SK-N-SH treated with all-trans-retinoic acid at 6 μM for 48 hours (cell line): Measurements from ENCODE around the gene INTS6L.

Experiments
- ATAC-seq: fragments of 200-7000 bp; cut with Tn5 transposase; 3 replicates; pipeline ENCODE4 v1.9.1; 2020; ENCODE audit warnings: mild to moderate bottlenecking, moderate library complexity
- BACH2 ChIP-seq: fragments of 250-450 bp; sonication (Bioruptor Pico); IDR thresholded peaks from 2 replicates; pipeline ENCODE4 v1.9.0; 2021; ENCODE audit warnings: mild to moderate bottlenecking, borderline replicate concordance
- CREB5 ChIP-seq: fragments of 250-450 bp; sonication (Bioruptor Pico); IDR thresholded peaks from 2 replicates; pipeline ENCODE4 v1.5.1; 2020; ENCODE audit warnings: low read depth, mild to moderate bottlenecking, moderate library complexity
- CSDC2 ChIP-seq: fragments of 250-450 bp; sonication (Bioruptor Pico); IDR thresholded peaks from 2 replicates; pipeline ENCODE4 v1.5.0; 2020; ENCODE audit warnings: mild to moderate bottlenecking, moderate library complexity
- CSRNP3 ChIP-seq: fragments of 250-450 bp; sonication (Bioruptor Pico); IDR thresholded peaks from 2 replicates; pipeline ENCODE4 v1.5.1; 2021; ENCODE audit warnings: mild to moderate bottlenecking, moderate library complexity
- ESRRG ChIP-seq: fragments of 250-450 bp; sonication (Bioruptor Pico); IDR thresholded peaks from 2 replicates; pipeline ENCODE4 v1.6.1; 2021; ENCODE audit warnings: mild to moderate bottlenecking
- GLIS3 ChIP-seq: fragments of 250-450 bp; sonication (Bioruptor Pico); IDR thresholded peaks from 2 replicates; pipeline ENCODE4 v1.5.0; 2020; ENCODE audit warnings: mild to moderate bottlenecking, moderate library complexity
- OSR1 ChIP-seq: fragments of 250-450 bp; sonication (Bioruptor Pico); IDR thresholded peaks from 2 replicates; pipeline ENCODE4 v1.8.0; 2022; ENCODE audit warnings: moderate library complexity, mild to moderate bottlenecking, inconsistent platforms
- PATZ1 ChIP-seq: fragments of 250-450 bp; sonication (Bioruptor Pico); IDR thresholded peaks from 2 replicates; pipeline ENCODE4 v1.8.0; 2020; ENCODE audit warnings: mild to moderate bottlenecking, moderate library complexity, borderline replicate concordance
- POU6F1 ChIP-seq: fragments of 250-450 bp; sonication (Bioruptor Pico); IDR thresholded peaks from 2 replicates; pipeline ENCODE4 v1.8.0; 2021; ENCODE audit warnings: low read depth, mild to moderate bottlenecking, moderate library complexity, borderline replicate concordance
- PPARA ChIP-seq: fragments of 250-450 bp; sonication (Bioruptor Pico); IDR thresholded peaks from 2 replicates; pipeline ENCODE4 v1.5.0; 2020; ENCODE audit warnings: mild to moderate bottlenecking, borderline replicate concordance
- RARB ChIP-seq: fragments of 250-450 bp; sonication (Bioruptor Pico); IDR thresholded peaks from 2 replicates; pipeline ENCODE4 v1.8.0; 2021; ENCODE audit warnings: mild to moderate bottlenecking, moderate library complexity
- SNAI2 ChIP-seq: fragments of 250-450 bp; sonication (Bioruptor Pico); IDR thresholded peaks from 2 replicates; pipeline ENCODE4 v1.5.0; 2020; ENCODE audit warnings: mild to moderate bottlenecking, moderate library complexity
- TCF4 ChIP-seq: fragments of 250-450 bp; sonication (Bioruptor Pico); IDR thresholded peaks from 2 replicates; pipeline ENCODE4 v1.8.0; 2021; ENCODE audit warnings: mild to moderate bottlenecking, moderate library complexity, borderline replicate concordance
- TOX ChIP-seq: fragments of 250-450 bp; sonication (Bioruptor Pico); IDR thresholded peaks from 2 replicates; pipeline ENCODE4 v1.8.0; 2021; ENCODE audit warnings: mild to moderate bottlenecking, moderate library complexity, borderline replicate concordance
- TSHZ2 ChIP-seq: fragments of 250-450 bp; sonication (Bioruptor Pico); IDR thresholded peaks from 2 replicates; pipeline ENCODE4 v1.5.0; 2020; ENCODE audit warnings: mild to moderate bottlenecking, moderate library complexity
- ZC3H10 ChIP-seq: fragments of 250-450 bp; sonication (Bioruptor Pico); IDR thresholded peaks from 2 replicates; pipeline ENCODE4 v1.5.1; 2021; ENCODE audit warnings: mild to moderate bottlenecking, moderate library complexity
- ZFP3 ChIP-seq: fragments of 250-450 bp; sonication (Bioruptor Pico); IDR thresholded peaks from 2 replicates; pipeline ENCODE4 v1.5.0; 2020; ENCODE audit warnings: mild to moderate bottlenecking, moderate library complexity
- ZFP30 ChIP-seq: fragments of 450-650 bp; formaldehyde crosslinking; IDR thresholded peaks from 2 replicates; pipeline ENCODE4 v1.5.0; 2022; ENCODE audit warnings: mild to moderate bottlenecking, moderate library complexity
- ZNF70 ChIP-seq: fragments of 450-650 bp; formaldehyde crosslinking; IDR thresholded peaks from 2 replicates; pipeline ENCODE4 v1.5.0; 2020; ENCODE audit warnings: mild to moderate bottlenecking, moderate library complexity
- ZNF8 ChIP-seq: fragments of 450-650 bp; formaldehyde crosslinking; IDR thresholded peaks from 2 replicates; pipeline ENCODE4 v1.5.0; 2020; ENCODE audit warnings: mild to moderate bottlenecking, moderate library complexity

INTS6L gene, protein sequence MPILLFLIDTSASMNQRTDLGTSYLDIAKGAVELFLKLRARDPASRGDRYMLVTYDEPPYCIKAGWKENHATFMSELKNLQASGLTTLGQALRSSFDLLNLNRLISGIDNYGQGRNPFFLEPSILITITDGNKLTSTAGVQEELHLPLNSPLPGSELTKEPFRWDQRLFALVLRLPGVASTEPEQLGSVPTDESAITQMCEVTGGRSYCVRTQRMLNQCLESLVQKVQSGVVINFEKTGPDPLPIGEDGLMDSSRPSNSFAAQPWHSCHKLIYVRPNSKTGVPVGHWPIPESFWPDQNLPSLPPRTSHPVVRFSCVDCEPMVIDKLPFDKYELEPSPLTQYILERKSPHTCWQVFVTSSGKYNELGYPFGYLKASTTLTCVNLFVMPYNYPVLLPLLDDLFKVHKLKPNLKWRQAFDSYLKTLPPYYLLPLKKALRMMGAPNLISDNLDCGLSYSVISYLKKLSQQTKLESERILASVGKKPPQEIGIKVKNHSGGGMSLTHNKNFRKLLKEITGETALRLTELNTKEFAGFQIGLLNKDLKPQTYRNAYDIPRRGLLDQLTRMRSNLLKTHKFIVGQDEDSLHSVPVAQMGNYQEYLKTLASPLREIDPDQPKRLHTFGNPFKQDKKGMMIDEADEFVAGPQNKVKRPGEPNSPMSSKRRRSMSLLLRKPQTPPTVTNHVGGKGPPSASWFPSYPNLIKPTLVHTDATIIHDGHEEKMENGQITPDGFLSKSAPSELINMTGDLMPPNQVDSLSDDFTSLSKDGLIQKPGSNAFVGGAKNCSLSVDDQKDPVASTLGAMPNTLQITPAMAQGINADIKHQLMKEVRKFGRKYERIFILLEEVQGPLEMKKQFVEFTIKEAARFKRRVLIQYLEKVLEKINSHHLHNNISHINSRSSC

DNA sequence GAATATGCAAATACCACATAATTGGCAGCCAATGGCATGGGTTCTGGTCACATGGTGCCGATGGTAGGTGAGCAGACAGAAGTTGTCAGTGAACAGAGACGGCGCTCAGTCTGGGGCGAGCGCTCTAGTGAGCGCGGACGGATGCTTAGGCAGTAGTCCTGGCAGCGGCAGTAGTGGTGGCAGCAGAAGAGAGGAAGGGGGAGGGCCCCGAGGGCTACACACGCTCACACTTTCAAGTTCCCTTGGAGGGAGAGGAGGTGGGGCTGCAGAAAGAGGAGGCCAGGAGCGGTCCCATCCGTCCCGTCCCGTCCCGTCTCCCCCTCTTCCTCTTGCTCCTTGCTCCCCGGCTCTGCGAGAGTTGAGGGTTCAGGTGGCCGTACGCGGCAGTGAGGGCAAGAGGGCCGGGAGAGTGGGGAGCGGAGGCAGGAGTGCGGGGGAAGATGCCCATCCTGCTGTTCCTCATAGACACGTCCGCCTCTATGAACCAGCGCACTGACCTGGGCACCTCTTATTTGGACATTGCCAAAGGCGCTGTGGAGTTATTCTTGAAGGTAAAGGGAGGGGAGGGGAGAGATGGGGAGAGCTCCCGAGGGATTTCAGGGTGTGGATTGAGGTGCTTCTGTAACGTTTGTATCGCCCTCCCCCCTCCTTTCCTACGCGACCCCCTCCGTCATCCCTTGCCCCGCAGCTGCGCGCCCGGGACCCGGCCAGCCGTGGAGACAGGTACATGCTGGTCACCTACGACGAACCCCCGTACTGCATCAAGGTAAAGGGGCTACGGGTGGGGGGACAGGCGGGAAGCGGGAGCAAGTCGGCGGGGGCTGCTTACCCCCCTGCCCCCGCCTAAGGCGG is at the start of gene INTS6L:
Gene INTS6L, plus strand, starts transcription at position 108 of the 852 bp plus-strand sequence. Its CDS starts 333 bp downstream, at position 441.
- TF ChIP-seq ZNF70 (CRISPR knock-in tag) (peak; percentile 98), PATZ1 (CRISPR knock-in tag) (no peak)
- ATAC-seq: peak; percentile 79

- TF ChIP-seq OSR1 (CRISPR knock-in tag): no peak
- no peak for TF ChIP-seq ZNF8
- no peak for TF ChIP-seq PPARA (CRISPR knock-in tag)
- no peak for TF ChIP-seq CSRNP3 (CRISPR knock-in tag)
- no peak for TF ChIP-seq BACH2 (CRISPR knock-in tag)
- TF ChIP-seq TOX (CRISPR knock-in tag): no peak
- no peak for TF ChIP-seq SNAI2 (CRISPR knock-in tag)
- no peak for TF ChIP-seq ESRRG
- no peak for TF ChIP-seq CREB5 (CRISPR knock-in tag)
- TF ChIP-seq ZFP30: no peak
- TF ChIP-seq ZFP3 (CRISPR knock-in tag): no peak
- no peak for TF ChIP-seq POU6F1 (CRISPR knock-in tag)
- TF ChIP-seq ZNF70 (CRISPR knock-in tag): no peak
- TF ChIP-seq CSDC2: no peak
- TF ChIP-seq RARB (CRISPR knock-in tag): no peak
- TF ChIP-seq TCF4 (CRISPR knock-in tag): no peak
- no peak for TF ChIP-seq GLIS3
- ATAC-seq: no peak
Measured at GRCh38 chrX:135476378-135476777, 44.1 kb upstream of the INTS6L start.

DNA sequence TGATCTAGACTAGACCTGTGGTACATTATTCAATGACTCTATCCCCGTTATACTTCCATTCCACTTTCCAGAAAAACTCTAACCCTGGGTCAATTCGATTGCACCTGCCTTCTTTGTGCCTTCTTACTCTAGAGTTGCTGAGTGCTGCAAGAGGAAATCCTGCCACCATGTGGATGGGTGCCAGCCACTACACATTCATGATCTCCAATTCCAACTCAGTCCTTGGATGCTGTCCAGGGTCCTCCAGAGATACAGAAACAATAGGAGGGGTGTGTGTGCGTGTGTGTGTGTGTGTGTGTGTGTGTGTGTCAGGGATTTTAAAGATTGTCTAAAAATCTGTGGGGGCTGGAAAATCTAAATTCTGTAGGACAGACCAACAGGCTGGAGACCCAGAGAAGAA is 42.9 kb upstream of the INTS6L start:
- ATAC-seq: peak; percentile 78
- TF ChIP-seq TSHZ2 (CRISPR knock-in tag) (no peak), ZFP3 (CRISPR knock-in tag) (no peak), ZFP30 (no peak), OSR1 (CRISPR knock-in tag) (no peak), ESRRG (no peak), ZNF70 (CRISPR knock-in tag) (no peak), SNAI2 (CRISPR knock-in tag) (no peak), TCF4 (CRISPR knock-in tag) (no peak), TOX (CRISPR knock-in tag) (no peak), ZC3H10 (CRISPR knock-in tag) (no peak), PATZ1 (CRISPR knock-in tag) (no peak), GLIS3 (no peak), CSRNP3 (CRISPR knock-in tag) (no peak), CSDC2 (no peak)
